K562 (cell line): ENCODE data around the gene PAXIP1. TPM values are rescaled to one million over a fixed set of nuclear protein-coding genes. Genes with fewer than 3 reads are reported as not detected.

Experiments
- ADNP ChIP-seq: fragments of 200-800 bp; sonication (Bioruptor generic); IDR thresholded peaks from 2 replicates; pipeline ENCODE4 v1.6.1; 2016; ENCODE audit warnings: missing genetic modification characterization, missing compliant biosample characterization
- CAMTA2 ChIP-seq: fragments of 250-450 bp; sonication (Bioruptor Pico); conservative IDR thresholded peaks from 2 replicates; pipeline ENCODE4 v1.5.1; 2022
- ELF1 ChIP-seq: fragments of 200-800 bp; sonication (Bioruptor generic); IDR thresholded peaks from 2 replicates; pipeline ENCODE4 v1.6.1; 2016; ENCODE audit warnings: missing genetic modification characterization, missing compliant biosample characterization
- ETV6 ChIP-seq, 3 experiments: fragments of 150-350 bp in 1 of 3; sonication (generic) in 1 of 3; formaldehyde crosslinking in 1 of 3; IDR thresholded peaks; 2 replicates each; pipeline versions ENCODE4 v1.6.1 to v1.8.0; 2014 to 2022; ENCODE audit warnings: borderline replicate concordance in 2 of 3, low read depth in 2 of 3, antibody characterized with exemption in 1 of 3, low read length in 1 of 3, mild to moderate bottlenecking in 1 of 3, missing genetic modification reagents in 1 of 3
- HDAC8 ChIP-seq: fragments of 450-650 bp; IDR thresholded peaks from 2 replicates; pipeline ENCODE4 v1.6.1; 2016; ENCODE audit warnings: mild to moderate bottlenecking, missing genetic modification characterization, moderate library complexity, missing compliant biosample characterization
- KDM1A ChIP-seq, 2 experiments: fragments of 450-650 bp; IDR thresholded peaks; 2 replicates each; pipeline ENCODE4 v1.6.1; 2016; ENCODE audit warnings: mild to moderate bottlenecking in 2 of 2
- KDM5B ChIP-seq: fragments of 200-600 bp; sonication (generic); IDR thresholded peaks from 2 replicates; pipeline ENCODE4 v1.6.1; 2012; ENCODE audit warnings: low read depth, mild to moderate bottlenecking, moderate library complexity, low read length, control low read depth, inconsistent platforms; ENCODE audit not compliant: insufficient replicate concordance
- NR4A1 ChIP-seq, 2 experiments: fragments of 250-450 bp in 1 of 2; fragments of 450-650 bp in 1 of 2; sonication (Bioruptor Pico) in 1 of 2; IDR thresholded peaks; 2 replicates each; pipeline versions ENCODE4 v1.4.0 to v1.6.1; 2016 to 2020; ENCODE audit warnings: mild to moderate bottlenecking in 2 of 2, missing compliant biosample characterization in 1 of 2, missing genetic modification characterization in 1 of 2, moderate library complexity in 1 of 2
- POLR2B ChIP-seq: fragments of 450-650 bp; IDR thresholded peaks from 2 replicates; pipeline ENCODE4 v1.6.1; 2018; ENCODE audit warnings: low read depth; ENCODE audit not compliant: partially characterized antibody
- POLR2H ChIP-seq: IDR thresholded peaks from 2 replicates; pipeline ENCODE4 v1.6.1; 2016; ENCODE audit warnings: missing genetic modification characterization, low read depth, mild to moderate bottlenecking, control low read depth, missing compliant biosample characterization, moderate library complexity
- RBM14 ChIP-seq: fragments of 200-400 bp; formaldehyde crosslinking; IDR thresholded peaks from 2 replicates; pipeline ENCODE4 v1.6.1; 2018; ENCODE audit warnings: low read depth, mild to moderate bottlenecking, low read length, moderate library complexity, borderline replicate concordance; ENCODE audit not compliant: insufficient read depth
- SIX5 ChIP-seq, 2 experiments: IDR thresholded peaks; 2 replicates each; pipeline ENCODE4 v1.6.1; 2011; ENCODE audit warnings: low read length in 2 of 2, borderline replicate concordance in 1 of 2, low read depth in 1 of 2, mild to moderate bottlenecking in 1 of 2, moderate library complexity in 1 of 2; ENCODE audit not compliant: insufficient read depth in 1 of 2
- ZBTB8A ChIP-seq: fragments of 450-650 bp; IDR thresholded peaks from 2 replicates; pipeline ENCODE4 v1.6.1; 2018; ENCODE audit warnings: mild to moderate bottlenecking, moderate library complexity; ENCODE audit not compliant: partially characterized antibody
- ZEB2 ChIP-seq: fragments of 450-650 bp; IDR thresholded peaks from 2 replicates; pipeline ENCODE4 v1.6.1; 2016
- ZFPM2 ChIP-seq: fragments of 250-450 bp; sonication (Bioruptor Pico); IDR thresholded peaks from 2 replicates; pipeline ENCODE4 v1.5.1; 2022; ENCODE audit warnings: mild to moderate bottlenecking
- ZNF224 ChIP-seq: sonication (generic); formaldehyde crosslinking; IDR thresholded peaks from 2 replicates; pipeline ENCODE4 v1.8.0; 2022; ENCODE audit warnings: mild to moderate bottlenecking, missing genetic modification reagents
- ZNF57 ChIP-seq: fragments of 450-650 bp; formaldehyde crosslinking; IDR thresholded peaks from 2 replicates; pipeline ENCODE4 v1.4.0; 2020; ENCODE audit warnings: mild to moderate bottlenecking, moderate library complexity
- polyA plus RNA-seq, 8 experiments: library from polyadenylated mRNA; depleted of rRNA in 4 of 8; stranded (reverse) in 5 of 8; unstranded in 3 of 8; fragments of >200 nt; fragmentation: Nextera tagmentation in 2 of 8; fragmentation: Illumina TruSeq in 1 of 8; extraction: Ambion mirVana in 2 of 8; extraction: Trizol in 1 of 8; gene quantifications; 2 replicates each; pipeline versions ENCODE4 v1.2.1 to v1.2.3, GENCODE V29; 2011 to 2014; ENCODE audit warnings: inconsistent platforms in 1 of 8, missing spikeins in 1 of 8
- total RNA-seq, 7 experiments: library from RNA; depleted of rRNA in 6 of 7; stranded (reverse); fragments of >200 nt in 6 of 7; fragmentation: Illumina TruSeq in 2 of 7; extraction: Trizol in 2 of 7; gene quantifications; 2 replicates each; pipeline versions ENCODE4 v1.2.1 to v1.2.3, GENCODE V29; 2011 to 2021; ENCODE audit warnings: low replicate concordance in 1 of 7
- TF ChIP-seq, protein P1 (sequence below): fragments of 250-450 bp; sonication (Bioruptor Pico); IDR thresholded peaks from 2 replicates; pipeline ENCODE4 v1.8.0; 2021; ENCODE audit warnings: moderate library complexity, mild to moderate bottlenecking, inconsistent platforms
- TF ChIP-seq, protein P2 (sequence below): sonication (generic); formaldehyde crosslinking; IDR thresholded peaks from 2 replicates; pipeline ENCODE4 v1.8.0; 2022; ENCODE audit warnings: mild to moderate bottlenecking, missing genetic modification reagents
- TF ChIP-seq, protein P3 (sequence below): fragments of 250-450 bp; sonication (Bioruptor Pico); IDR thresholded peaks from 2 replicates; pipeline ENCODE4 v1.4.0; 2020; ENCODE audit warnings: mild to moderate bottlenecking, moderate library complexity

PAXIP1 gene
- total and polyA plus RNA-seq, 9 of the 15 experiments (the other 6 are each of a cell fraction or from before 2014, with no cell fraction given): 9.7 to 37.9 (median 28.4) TPM

DNA sequence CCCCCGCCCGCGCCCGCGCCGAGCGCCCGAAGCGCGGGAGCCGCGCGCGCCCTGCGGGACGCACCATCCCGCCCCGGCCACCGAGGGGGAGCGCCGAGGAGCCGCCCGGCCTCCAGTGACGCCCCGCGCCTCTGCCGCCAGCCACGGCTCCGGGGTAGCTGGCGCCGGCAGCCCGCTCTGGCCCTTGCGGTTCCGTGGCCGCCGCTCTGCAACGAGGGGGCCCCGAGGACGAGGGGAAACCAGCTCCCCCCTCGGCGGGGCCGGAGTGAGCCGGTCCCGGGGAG lies at the start of gene PAXIP1 (continued):
- TF ChIP-seq ZNF57: no peak
- TF ChIP-seq ZEB2: no peak
- TF ChIP-seq RBM14: no peak
- TF ChIP-seq ZFPM2 (CRISPR knock-in tag): no peak
- TF ChIP-seq ETV6 (IDR thresholded peaks at IDR 0.05; ENCODE audit: borderline replicate concordance in 1 of 2, low read depth in 2 of 2, low read length in 1 of 2): 0 out of 4 replicates have a peak, but pooled peaks of 1 of the 2 experiments have one; percentile 33
- TF ChIP-seq ETV6 (CRISPR knock-in tag; IDR thresholded peaks at IDR 0.05; ENCODE audit: borderline replicate concordance): no peak
- TF ChIP-seq NR4A1 (CRISPR knock-in tag; IDR thresholded peaks at IDR 0.05): no peak
- 0 out of 2 replicates have a peak, but pooled peaks have one; percentile 11 for TF ChIP-seq NR4A1 (tag; IDR thresholded peaks at IDR 0.05)
- TF ChIP-seq ZBTB8A: no peak
- no peak for TF ChIP-seq POLR2H
- TF ChIP-seq ELF1: no peak
- no peak for TF ChIP-seq HDAC8 (tag)
- peak; percentile 26 to 43; a peak in 2 of 4 replicates for TF ChIP-seq SIX5 (IDR thresholded peaks at IDR 0.05; ENCODE audit: borderline replicate concordance in 1 of 2, insufficient read depth in 1 of 2, low read depth in 1 of 2, low read length in 2 of 2)
- TF ChIP-seq, protein P1, sequence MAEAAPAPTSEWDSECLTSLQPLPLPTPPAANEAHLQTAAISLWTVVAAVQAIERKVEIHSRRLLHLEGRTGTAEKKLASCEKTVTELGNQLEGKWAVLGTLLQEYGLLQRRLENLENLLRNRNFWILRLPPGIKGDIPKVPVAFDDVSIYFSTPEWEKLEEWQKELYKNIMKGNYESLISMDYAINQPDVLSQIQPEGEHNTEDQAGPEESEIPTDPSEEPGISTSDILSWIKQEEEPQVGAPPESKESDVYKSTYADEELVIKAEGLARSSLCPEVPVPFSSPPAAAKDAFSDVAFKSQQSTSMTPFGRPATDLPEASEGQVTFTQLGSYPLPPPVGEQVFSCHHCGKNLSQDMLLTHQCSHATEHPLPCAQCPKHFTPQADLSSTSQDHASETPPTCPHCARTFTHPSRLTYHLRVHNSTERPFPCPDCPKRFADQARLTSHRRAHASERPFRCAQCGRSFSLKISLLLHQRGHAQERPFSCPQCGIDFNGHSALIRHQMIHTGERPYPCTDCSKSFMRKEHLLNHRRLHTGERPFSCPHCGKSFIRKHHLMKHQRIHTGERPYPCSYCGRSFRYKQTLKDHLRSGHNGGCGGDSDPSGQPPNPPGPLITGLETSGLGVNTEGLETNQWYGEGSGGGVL (CRISPR knock-in tag): no peak
- TF ChIP-seq ZNF224 (CRISPR knock-in tag): no peak
- TF ChIP-seq, protein P2, sequence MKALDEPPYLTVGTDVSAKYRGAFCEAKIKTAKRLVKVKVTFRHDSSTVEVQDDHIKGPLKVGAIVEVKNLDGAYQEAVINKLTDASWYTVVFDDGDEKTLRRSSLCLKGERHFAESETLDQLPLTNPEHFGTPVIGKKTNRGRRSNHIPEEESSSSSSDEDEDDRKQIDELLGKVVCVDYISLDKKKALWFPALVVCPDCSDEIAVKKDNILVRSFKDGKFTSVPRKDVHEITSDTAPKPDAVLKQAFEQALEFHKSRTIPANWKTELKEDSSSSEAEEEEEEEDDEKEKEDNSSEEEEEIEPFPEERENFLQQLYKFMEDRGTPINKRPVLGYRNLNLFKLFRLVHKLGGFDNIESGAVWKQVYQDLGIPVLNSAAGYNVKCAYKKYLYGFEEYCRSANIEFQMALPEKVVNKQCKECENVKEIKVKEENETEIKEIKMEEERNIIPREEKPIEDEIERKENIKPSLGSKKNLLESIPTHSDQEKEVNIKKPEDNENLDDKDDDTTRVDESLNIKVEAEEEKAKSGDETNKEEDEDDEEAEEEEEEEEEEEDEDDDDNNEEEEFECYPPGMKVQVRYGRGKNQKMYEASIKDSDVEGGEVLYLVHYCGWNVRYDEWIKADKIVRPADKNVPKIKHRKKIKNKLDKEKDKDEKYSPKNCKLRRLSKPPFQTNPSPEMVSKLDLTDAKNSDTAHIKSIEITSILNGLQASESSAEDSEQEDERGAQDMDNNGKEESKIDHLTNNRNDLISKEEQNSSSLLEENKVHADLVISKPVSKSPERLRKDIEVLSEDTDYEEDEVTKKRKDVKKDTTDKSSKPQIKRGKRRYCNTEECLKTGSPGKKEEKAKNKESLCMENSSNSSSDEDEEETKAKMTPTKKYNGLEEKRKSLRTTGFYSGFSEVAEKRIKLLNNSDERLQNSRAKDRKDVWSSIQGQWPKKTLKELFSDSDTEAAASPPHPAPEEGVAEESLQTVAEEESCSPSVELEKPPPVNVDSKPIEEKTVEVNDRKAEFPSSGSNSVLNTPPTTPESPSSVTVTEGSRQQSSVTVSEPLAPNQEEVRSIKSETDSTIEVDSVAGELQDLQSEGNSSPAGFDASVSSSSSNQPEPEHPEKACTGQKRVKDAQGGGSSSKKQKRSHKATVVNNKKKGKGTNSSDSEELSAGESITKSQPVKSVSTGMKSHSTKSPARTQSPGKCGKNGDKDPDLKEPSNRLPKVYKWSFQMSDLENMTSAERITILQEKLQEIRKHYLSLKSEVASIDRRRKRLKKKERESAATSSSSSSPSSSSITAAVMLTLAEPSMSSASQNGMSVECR (CRISPR knock-in tag): no peak
- TF ChIP-seq POLR2B: no peak
- no peak for TF ChIP-seq KDM1A (IDR thresholded peaks at IDR 0.05)
- TF ChIP-seq, protein P3, sequence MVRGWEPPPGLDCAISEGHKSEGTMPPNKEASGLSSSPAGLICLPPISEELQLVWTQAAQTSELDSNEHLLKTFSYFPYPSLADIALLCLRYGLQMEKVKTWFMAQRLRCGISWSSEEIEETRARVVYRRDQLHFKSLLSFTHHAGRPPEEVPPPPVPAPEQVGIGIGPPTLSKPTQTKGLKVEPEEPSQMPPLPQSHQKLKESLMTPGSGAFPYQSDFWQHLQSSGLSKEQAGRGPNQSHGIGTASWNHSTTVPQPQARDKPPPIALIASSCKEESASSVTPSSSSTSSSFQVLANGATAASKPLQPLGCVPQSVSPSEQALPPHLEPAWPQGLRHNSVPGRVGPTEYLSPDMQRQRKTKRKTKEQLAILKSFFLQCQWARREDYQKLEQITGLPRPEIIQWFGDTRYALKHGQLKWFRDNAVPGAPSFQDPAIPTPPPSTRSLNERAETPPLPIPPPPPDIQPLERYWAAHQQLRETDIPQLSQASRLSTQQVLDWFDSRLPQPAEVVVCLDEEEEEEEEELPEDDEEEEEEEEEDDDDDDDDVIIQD: no peak
- TF ChIP-seq CAMTA2: peak; percentile 79; the same call in 1 of the 2 replicates
- TF ChIP-seq KDM5B: peak; percentile 23
- no peak for TF ChIP-seq ADNP (tag)
